GM23338 (cell line): ENCODE results near the gene INPP5D. TPM values are rescaled to one million over a fixed set of nuclear protein-coding genes. Genes with fewer than 3 reads are reported as not detected.

Source experiments
- ATAC-seq: fragments of 200-7000 bp; cut with Tn5 transposase; 3 replicates; pipeline ENCODE4 v1.9.1; 2020
- DNase-seq: peaks from one replicate; pipeline ENCODE4 v3.0.0-alpha.2; 2015; ENCODE audit warnings: low spot score
- H2AFZ ChIP-seq: fragments of 200-600 bp; sonication (generic); 2 replicates; pipeline ENCODE4 v1.8.0; 2016; ENCODE audit warnings: antibody characterized with exemption, mild to moderate bottlenecking, moderate library complexity
- H3F3A ChIP-seq: fragments of 200-600 bp; sonication (generic); replicated peaks from 2 replicates; pipeline ENCODE4 v1.8.0; 2017; ENCODE audit warnings: antibody characterized with exemption, mixed run types, low read depth
- H3K27ac ChIP-seq: fragments of 200-600 bp; sonication (generic); 2 replicates; pipeline ENCODE4 v1.6.1; 2016; ENCODE audit warnings: low read depth
- H3K27me3 ChIP-seq: fragments of 200-600 bp; sonication (generic); 2 replicates; pipeline ENCODE4 v1.8.0; 2016; ENCODE audit warnings: mild to moderate bottlenecking, mixed run types, moderate library complexity; ENCODE audit not compliant: insufficient read depth
- H3K36me3 ChIP-seq: fragments of 200-600 bp; sonication (generic); 2 replicates; pipeline ENCODE4 v1.8.0; 2016; ENCODE audit warnings: mild to moderate bottlenecking; ENCODE audit not compliant: insufficient read depth
- H3K4me1 ChIP-seq: fragments of 200-600 bp; sonication (generic); 2 replicates; pipeline ENCODE4 v1.8.0; 2016; ENCODE audit warnings: mild to moderate bottlenecking, moderate library complexity; ENCODE audit not compliant: insufficient read depth
- H3K4me2 ChIP-seq: fragments of 200-600 bp; sonication (generic); 2 replicates; pipeline ENCODE4 v1.7.1; 2017; ENCODE audit warnings: mixed run types
- H3K4me3 ChIP-seq: fragments of 200-600 bp; sonication (generic); 2 replicates; pipeline ENCODE4 v1.6.1; 2016; ENCODE audit warnings: mixed run types
- H3K79me2 ChIP-seq: fragments of 200-600 bp; sonication (generic); replicated peaks from 2 replicates; pipeline ENCODE4 v1.8.0; 2017; ENCODE audit warnings: mild to moderate bottlenecking; ENCODE audit not compliant: insufficient read depth
- H3K9me2 ChIP-seq: fragments of 200-600 bp; sonication (generic); 2 replicates; pipeline ENCODE4 v1.8.0; 2017; ENCODE audit not compliant: insufficient read depth
- H4K20me1 ChIP-seq: fragments of 200-600 bp; sonication (generic); replicated peaks from 2 replicates; pipeline ENCODE4 v1.8.0; 2017; ENCODE audit warnings: mild to moderate bottlenecking; ENCODE audit not compliant: insufficient read depth
- H3K27ac Mint-ChIP-seq: 2 replicates; pipeline ENCODE4 v1.8.0; 2020; ENCODE audit warnings: inconsistent platforms, mild to moderate bottlenecking, moderate library complexity, mixed read lengths
- H3K27me3 Mint-ChIP-seq: 3 replicates; pipeline ENCODE4 v1.8.0; 2022; ENCODE audit warnings: low read depth, mild to moderate bottlenecking, moderate library complexity, mixed read lengths, inconsistent platforms; ENCODE audit not compliant: insufficient read depth, poor library complexity
- H3K36me3 Mint-ChIP-seq: 3 replicates; pipeline ENCODE4 v1.8.0; 2021; ENCODE audit warnings: low read depth, mild to moderate bottlenecking, inconsistent platforms, moderate library complexity, mixed read lengths
- H3K4me1 Mint-ChIP-seq: 3 replicates; pipeline ENCODE4 v1.8.0; 2020; ENCODE audit warnings: mild to moderate bottlenecking, inconsistent platforms, mixed read lengths
- H3K4me3 Mint-ChIP-seq: 3 replicates; pipeline ENCODE4 v1.8.0; 2021; ENCODE audit warnings: moderate library complexity, mild to moderate bottlenecking, inconsistent platforms, mixed read lengths
- H3K9me3 Mint-ChIP-seq: 3 replicates; pipeline ENCODE4 v1.8.0; 2020; ENCODE audit warnings: moderate library complexity, mild to moderate bottlenecking, inconsistent platforms, mixed read lengths
- CREB1 ChIP-seq: fragments of 250-450 bp; sonication (Bioruptor Pico); IDR thresholded peaks from 2 replicates; pipeline ENCODE4 v1.5.0; 2020; ENCODE audit warnings: low read depth, mild to moderate bottlenecking, moderate library complexity
- EZH2 ChIP-seq: fragments of 200-600 bp; sonication (generic); IDR thresholded peaks from one replicate; pipeline ENCODE4 v1.8.0; 2017; ENCODE audit warnings: antibody characterized with exemption, mild to moderate bottlenecking, low read depth; ENCODE audit not compliant: unreplicated experiment
- NANOG ChIP-seq: IDR thresholded peaks from 2 replicates; pipeline ENCODE4 v1.6.1; 2016; ENCODE audit warnings: antibody characterized with exemption, borderline replicate concordance
- ZNF331 ChIP-seq: fragments of 250-450 bp; sonication (Bioruptor Pico); IDR thresholded peaks from 2 replicates; pipeline ENCODE4 v1.5.0; 2020; ENCODE audit warnings: low read depth, mild to moderate bottlenecking, moderate library complexity
- polyA plus RNA-seq: library from polyadenylated mRNA; unstranded; fragments of >200 nt; fragmentation: Nextera tagmentation; extraction: Ambion mirVana; gene quantifications from 2 replicates; pipeline ENCODE4 v1.2.1, GENCODE V29; 2016
- total RNA-seq: library from RNA; depleted of rRNA; stranded (reverse); fragments of >200 nt; shearing (Covaris generic); gene quantifications from 2 replicates; pipeline ENCODE4 v1.2.3, GENCODE V29; 2014
- TF ChIP-seq, protein P1 (sequence below), 2 experiments: fragments of 200-600 bp in 1 of 2; sonication (generic) in 1 of 2; conservative IDR thresholded peaks; 2 replicates each; pipeline versions ENCODE4 v1.5.1 to v1.6.1; 2016 to 2017; ENCODE audit warnings: antibody characterized with exemption in 2 of 2, low read depth in 2 of 2, mild to moderate bottlenecking in 2 of 2, moderate library complexity in 1 of 2
- TF ChIP-seq, protein P2 (sequence below): fragments of 250-450 bp; sonication (Bioruptor Pico); IDR thresholded peaks from 2 replicates; pipeline ENCODE4 v1.5.0; 2020; ENCODE audit warnings: mild to moderate bottlenecking, moderate library complexity

Gene INPP5D
- total and polyA plus RNA-seq, 2 experiments from 2014 or later = 6.6 to 8.3 TPM

DNA sequence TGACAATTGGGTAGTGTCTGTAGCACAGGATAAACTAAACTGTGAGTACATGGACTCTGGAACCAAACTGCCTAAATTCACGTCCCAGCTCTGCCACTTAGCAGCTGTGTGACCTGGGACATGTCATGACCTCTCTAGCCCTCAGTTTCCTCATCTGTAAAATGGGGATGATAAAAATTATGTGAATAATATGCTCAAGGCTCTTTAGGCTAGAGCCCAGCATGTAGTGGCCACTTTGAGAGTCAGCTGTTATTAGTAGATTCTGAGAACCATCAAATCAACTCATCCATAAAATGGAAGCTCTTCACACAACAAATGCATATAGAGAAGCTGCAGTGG lies 87.7 kb downstream of the INPP5D start:
- Histone ChIP-seq H3K27ac (no peak overlapping the region), H3K27me3 (no peaks in the 10 kb centered on the region), H2AFZ (no peak overlapping the region), H3K79me2 (peaks cover 7% of the 10 kb centered on the region; the same call in 1 of the 2 replicates), H3K4me3 (no peak overlapping the region), H3K9me2 (peaks cover 19% of the 10 kb centered on the region), H3F3A (no peaks in the 10 kb centered on the region), H3K36me3 (no peaks in the 10 kb centered on the region), H3K4me1 (peaks cover 7% of the 10 kb centered on the region), H3K4me2 (no peak overlapping the region), H4K20me1 (no peaks in the 10 kb centered on the region)
- H3K9me3 Mint-ChIP-seq = peaks cover 8% of the 10 kb centered on the region; the same call in 2 of the 3 replicates
- TF ChIP-seq ZNF331 = no peak
- no peak for TF ChIP-seq EZH2
- TF ChIP-seq, protein P1, sequence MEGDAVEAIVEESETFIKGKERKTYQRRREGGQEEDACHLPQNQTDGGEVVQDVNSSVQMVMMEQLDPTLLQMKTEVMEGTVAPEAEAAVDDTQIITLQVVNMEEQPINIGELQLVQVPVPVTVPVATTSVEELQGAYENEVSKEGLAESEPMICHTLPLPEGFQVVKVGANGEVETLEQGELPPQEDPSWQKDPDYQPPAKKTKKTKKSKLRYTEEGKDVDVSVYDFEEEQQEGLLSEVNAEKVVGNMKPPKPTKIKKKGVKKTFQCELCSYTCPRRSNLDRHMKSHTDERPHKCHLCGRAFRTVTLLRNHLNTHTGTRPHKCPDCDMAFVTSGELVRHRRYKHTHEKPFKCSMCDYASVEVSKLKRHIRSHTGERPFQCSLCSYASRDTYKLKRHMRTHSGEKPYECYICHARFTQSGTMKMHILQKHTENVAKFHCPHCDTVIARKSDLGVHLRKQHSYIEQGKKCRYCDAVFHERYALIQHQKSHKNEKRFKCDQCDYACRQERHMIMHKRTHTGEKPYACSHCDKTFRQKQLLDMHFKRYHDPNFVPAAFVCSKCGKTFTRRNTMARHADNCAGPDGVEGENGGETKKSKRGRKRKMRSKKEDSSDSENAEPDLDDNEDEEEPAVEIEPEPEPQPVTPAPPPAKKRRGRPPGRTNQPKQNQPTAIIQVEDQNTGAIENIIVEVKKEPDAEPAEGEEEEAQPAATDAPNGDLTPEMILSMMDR (conservative IDR thresholded peaks at IDR 0.05; ENCODE audit: low read depth in 2 of 2) = no peak
- no peak for TF ChIP-seq CREB1 (CRISPR knock-in tag)
- TF ChIP-seq, protein P2, sequence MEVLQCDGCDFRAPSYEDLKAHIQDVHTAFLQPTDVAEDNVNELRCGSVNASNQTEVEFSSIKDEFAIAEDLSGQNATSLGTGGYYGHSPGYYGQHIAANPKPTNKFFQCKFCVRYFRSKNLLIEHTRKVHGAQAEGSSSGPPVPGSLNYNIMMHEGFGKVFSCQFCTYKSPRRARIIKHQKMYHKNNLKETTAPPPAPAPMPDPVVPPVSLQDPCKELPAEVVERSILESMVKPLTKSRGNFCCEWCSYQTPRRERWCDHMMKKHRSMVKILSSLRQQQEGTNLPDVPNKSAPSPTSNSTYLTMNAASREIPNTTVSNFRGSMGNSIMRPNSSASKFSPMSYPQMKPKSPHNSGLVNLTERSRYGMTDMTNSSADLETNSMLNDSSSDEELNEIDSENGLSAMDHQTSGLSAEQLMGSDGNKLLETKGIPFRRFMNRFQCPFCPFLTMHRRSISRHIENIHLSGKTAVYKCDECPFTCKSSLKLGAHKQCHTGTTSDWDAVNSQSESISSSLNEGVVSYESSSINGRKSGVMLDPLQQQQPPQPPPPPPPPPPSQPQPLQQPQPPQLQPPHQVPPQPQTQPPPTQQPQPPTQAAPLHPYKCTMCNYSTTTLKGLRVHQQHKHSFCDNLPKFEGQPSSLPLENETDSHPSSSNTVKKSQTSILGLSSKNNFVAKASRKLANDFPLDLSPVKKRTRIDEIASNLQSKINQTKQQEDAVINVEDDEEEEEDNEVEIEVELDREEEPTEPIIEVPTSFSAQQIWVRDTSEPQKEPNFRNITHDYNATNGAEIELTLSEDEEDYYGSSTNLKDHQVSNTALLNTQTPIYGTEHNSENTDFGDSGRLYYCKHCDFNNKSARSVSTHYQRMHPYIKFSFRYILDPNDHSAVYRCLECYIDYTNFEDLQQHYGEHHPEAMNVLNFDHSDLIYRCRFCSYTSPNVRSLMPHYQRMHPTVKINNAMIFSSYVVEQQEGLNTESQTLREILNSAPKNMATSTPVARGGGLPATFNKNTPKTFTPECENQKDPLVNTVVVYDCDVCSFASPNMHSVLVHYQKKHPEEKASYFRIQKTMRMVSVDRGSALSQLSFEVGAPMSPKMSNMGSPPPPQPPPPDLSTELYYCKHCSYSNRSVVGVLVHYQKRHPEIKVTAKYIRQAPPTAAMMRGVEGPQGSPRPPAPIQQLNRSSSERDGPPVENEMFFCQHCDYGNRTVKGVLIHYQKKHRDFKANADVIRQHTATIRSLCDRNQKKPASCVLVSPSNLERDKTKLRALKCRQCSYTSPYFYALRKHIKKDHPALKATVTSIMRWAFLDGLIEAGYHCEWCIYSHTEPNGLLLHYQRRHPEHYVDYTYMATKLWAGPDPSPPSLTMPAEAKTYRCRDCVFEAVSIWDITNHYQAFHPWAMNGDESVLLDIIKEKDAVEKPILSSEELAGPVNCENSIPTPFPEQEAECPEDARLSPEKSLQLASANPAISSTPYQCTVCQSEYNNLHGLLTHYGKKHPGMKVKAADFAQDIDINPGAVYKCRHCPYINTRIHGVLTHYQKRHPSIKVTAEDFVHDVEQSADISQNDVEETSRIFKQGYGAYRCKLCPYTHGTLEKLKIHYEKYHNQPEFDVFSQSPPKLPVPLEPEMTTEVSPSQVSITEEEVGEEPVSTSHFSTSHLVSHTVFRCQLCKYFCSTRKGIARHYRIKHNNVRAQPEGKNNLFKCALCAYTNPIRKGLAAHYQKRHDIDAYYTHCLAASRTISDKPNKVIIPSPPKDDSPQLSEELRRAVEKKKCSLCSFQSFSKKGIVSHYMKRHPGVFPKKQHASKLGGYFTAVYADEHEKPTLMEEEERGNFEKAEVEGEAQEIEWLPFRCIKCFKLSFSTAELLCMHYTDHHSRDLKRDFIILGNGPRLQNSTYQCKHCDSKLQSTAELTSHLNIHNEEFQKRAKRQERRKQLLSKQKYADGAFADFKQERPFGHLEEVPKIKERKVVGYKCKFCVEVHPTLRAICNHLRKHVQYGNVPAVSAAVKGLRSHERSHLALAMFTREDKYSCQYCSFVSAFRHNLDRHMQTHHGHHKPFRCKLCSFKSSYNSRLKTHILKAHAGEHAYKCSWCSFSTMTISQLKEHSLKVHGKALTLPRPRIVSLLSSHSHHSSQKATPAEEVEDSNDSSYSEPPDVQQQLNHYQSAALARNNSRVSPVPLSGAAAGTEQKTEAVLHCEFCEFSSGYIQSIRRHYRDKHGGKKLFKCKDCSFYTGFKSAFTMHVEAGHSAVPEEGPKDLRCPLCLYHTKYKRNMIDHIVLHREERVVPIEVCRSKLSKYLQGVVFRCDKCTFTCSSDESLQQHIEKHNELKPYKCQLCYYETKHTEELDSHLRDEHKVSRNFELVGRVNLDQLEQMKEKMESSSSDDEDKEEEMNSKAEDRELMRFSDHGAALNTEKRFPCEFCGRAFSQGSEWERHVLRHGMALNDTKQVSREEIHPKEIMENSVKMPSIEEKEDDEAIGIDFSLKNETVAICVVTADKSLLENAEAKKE (CRISPR knock-in tag) = no peak
- no peak for TF ChIP-seq NANOG
- peaks cover 9% of the 10 kb centered on the region for H3K4me1 Mint-ChIP-seq
- DNase-seq = no peak
- no peak overlapping the region; the same call in 1 of the 2 replicates for H3K27ac Mint-ChIP-seq
- ATAC-seq = no peak
- H3K4me3 Mint-ChIP-seq = no peak overlapping the region
- peaks cover 51% of the 10 kb centered on the region for H3K36me3 Mint-ChIP-seq
- H3K27me3 Mint-ChIP-seq = peaks cover 9% of the 10 kb centered on the region
